Brain microvascular endothelial cell (primary cell): Measurements from ENCODE around the gene NAXE.

ENCODE experiments used
- DNase-seq: peaks from one replicate; pipeline ENCODE4 v3.0.0-alpha.2; 2020
- H3K27ac ChIP-seq: fragments of 250-450 bp; sonication (Bioruptor Pico); 2 replicates; pipeline ENCODE4 v1.5.1; 2020; ENCODE audit warnings: mild to moderate bottlenecking, moderate library complexity
- H3K27me3 ChIP-seq: fragments of 250-450 bp; sonication (Bioruptor Pico); replicated peaks from 2 replicates; pipeline ENCODE4 v1.5.1; 2020; ENCODE audit warnings: mild to moderate bottlenecking
- H3K36me3 ChIP-seq: fragments of 250-450 bp; sonication (Bioruptor Pico); replicated peaks from 2 replicates; pipeline ENCODE4 v1.5.1; 2020; ENCODE audit warnings: mild to moderate bottlenecking
- H3K4me3 ChIP-seq: 2 replicates; pipeline ENCODE4 v1.5.1; 2011; ENCODE audit warnings: low read depth, mild to moderate bottlenecking, control low read depth, low read length, moderate library complexity
- CTCF ChIP-seq: IDR thresholded peaks from 2 replicates; pipeline ENCODE4 v1.5.1; 2011; ENCODE audit warnings: low read depth, mild to moderate bottlenecking, moderate library complexity, low read length, control low read depth, inconsistent platforms; ENCODE audit errors: missing control alignments
- in situ Hi-C: cut with HindIII; loops from 2 replicates; pipeline ENCODE4 v1.10.0; 2017; ENCODE audit warnings: low sequenced_read_pairs, low pct_ligation_motif_present

The NAXE gene

GRCh38 chr1:156579472-156579871 is 12.1 kb upstream of the NAXE start, which contains the start of gene TTC24:
Gene TTC24 (plus strand): TSS chr1:156579723. CDS start chr1:156581365, 1,642 bp downstream.
- no peak within 1 kb of the TSS for H3K27ac ChIP-seq
- no peaks in the 10 kb centered on the region for H3K27me3 ChIP-seq
- no peak within 1 kb of the TSS for H3K4me3 ChIP-seq
- TF ChIP-seq CTCF = no peak
- in situ Hi-C loops = loop anchor here (10.0 kb wide), 1 partner anchor 55 kb away; no protein-coding TSS in a partner anchor
- no peaks in the 10 kb centered on the region for H3K36me3 ChIP-seq
- DNase-seq = no peak

- in situ Hi-C loops = no loop called here
- no peak for DNase-seq
- Histone ChIP-seq H3K36me3 (no peaks in the 10 kb centered on the region), H3K27ac (no peak overlapping the region), H3K4me3 (no peak overlapping the region), H3K27me3 (no peaks in the 10 kb centered on the region)
- no peak for TF ChIP-seq CTCF
Measured at GRCh38 chr1:156581661-156582387, 9.8 kb upstream of the NAXE start.

- in situ Hi-C loops = no loop called here
- TF ChIP-seq CTCF = no peak
- Histone ChIP-seq H3K27ac (no peak overlapping the region), H3K4me3 (no peak overlapping the region), H3K27me3 (no peaks in the 10 kb centered on the region), H3K36me3 (no peaks in the 10 kb centered on the region)
- no peak for DNase-seq
Measured at GRCh38 chr1:156582388-156583017, 9.1 kb upstream of the NAXE start.

GRCh38 chr1:156583821-156584622 is 7.6 kb upstream of the NAXE start:
- H3K27ac ChIP-seq = no peak overlapping the region

GRCh38 chr1:156584813-156585212 is 6.8 kb upstream of the NAXE start:
- TF ChIP-seq CTCF = peak; percentile 61
- no peak overlapping the region for H3K4me3 ChIP-seq
- H3K27me3 ChIP-seq = no peaks in the 10 kb centered on the region
- in situ Hi-C loops = no loop called here
- no peak for DNase-seq
- H3K27ac ChIP-seq = no peak overlapping the region
- no peaks in the 10 kb centered on the region for H3K36me3 ChIP-seq

More at GRCh38 chr1:156583821-156584622, 7.6 kb upstream of the NAXE start:
- peak; percentile 90 for TF ChIP-seq CTCF
- H3K27me3 ChIP-seq = no peaks in the 10 kb centered on the region
- no peaks in the 10 kb centered on the region for H3K36me3 ChIP-seq
- DNase-seq = peak; percentile 82
- H3K4me3 ChIP-seq = no peak overlapping the region
- in situ Hi-C loops = no loop called here
